ENCODE results near the gene ATG2B.
"Not testable (repeated sequence)": the region's sequence is repeated elsewhere in the genome, so short reads cannot be mapped to it uniquely, and the experiment has no call there.

ATG2B gene

DNA sequence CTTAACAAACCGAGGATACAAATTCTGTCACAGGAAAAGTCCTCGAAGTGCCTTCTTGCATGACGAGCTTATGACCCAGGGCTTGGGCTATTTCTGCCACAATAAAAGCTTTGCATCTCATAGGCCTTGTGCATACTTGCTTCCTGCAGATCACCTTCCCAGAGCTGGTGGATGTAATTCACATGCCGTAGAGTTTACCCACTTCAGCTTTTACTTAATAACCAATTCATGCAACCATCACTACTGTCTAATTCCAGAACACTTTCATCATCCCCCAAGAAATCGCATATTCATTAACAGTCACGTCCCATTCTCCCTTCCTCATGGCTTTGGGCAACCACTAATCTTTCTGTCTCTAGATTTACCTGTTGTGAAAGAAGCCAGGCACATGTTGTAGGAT is 116.1 kb downstream of the ATG2B start:
- no peak for DNase-seq

DNA sequence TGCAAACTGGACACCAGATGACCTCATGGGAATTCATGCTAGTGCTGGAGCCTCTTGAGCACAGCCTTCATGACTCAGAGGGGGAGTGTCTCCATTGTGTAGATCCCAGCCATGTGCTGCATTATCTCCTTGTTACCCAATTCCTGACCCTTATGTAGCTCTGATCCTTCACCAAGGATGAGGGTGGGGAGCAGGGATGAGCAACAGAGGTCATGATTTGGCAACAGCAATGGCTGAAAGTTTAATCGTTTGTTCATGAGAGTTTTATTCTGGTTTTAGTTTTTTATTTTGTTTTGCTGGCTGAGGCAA is 116.6 kb downstream of the ATG2B start:
- DNase-seq, result no peak

DNA sequence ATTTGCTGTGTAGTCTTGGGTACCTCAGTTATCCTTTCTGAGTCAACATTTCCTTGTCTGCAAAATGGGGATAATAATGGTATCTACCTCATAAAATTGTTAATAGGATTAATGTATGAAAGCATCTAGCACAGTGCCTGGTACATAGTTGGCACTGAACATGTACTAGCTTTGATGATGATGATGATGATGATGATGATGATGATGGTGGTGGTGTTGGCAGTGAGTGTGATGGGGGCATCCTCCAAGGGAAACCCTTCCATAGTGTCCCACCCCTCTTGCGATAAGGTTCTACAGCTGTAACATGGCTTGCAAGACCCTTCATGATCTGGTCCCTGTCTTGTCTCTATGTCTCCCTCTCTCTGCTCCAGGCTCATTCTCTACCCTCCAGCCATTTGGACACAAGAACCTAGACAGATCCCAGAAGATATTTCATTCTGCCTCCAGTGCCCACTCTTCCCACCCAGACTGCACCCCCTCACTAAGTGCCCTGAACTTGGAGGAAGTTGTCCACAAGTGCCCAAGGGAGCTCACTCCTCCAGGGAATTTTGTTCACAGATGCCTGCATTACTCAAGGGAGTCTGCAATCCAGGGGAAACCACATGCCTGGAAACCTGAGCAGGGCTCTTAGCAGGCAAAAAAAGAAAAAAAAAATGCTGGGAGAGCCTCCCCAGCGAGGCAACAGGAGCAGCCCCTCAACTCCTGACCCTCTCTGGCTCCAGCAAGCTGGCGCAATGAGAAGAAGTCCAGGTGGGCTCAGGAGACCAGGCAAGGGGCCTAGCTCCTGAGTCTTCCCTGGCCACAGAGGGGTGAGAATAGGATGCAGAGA is 117.2 kb downstream of the ATG2B start:
- no peak for DNase-seq

DNA sequence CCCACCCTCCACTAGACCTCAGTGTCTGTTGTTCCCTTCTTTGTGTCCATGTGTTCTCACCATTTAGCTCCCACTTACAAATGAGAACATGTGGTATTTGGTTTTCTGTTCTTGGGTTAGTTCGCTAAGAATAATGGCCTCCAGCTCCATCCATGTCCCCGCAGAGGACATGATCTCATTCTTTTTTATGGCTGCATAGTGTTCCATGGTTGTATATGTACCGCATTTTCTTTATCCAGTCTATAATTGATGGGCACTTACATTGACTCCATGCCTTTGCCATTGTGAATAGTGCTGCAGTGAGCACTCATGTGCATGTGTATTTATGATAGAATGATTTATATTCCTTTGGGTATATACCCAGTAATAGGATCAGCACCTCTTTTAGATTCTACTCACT is 118.1 kb downstream of the ATG2B start:
- DNase-seq, result not testable (repeated sequence)

DNA sequence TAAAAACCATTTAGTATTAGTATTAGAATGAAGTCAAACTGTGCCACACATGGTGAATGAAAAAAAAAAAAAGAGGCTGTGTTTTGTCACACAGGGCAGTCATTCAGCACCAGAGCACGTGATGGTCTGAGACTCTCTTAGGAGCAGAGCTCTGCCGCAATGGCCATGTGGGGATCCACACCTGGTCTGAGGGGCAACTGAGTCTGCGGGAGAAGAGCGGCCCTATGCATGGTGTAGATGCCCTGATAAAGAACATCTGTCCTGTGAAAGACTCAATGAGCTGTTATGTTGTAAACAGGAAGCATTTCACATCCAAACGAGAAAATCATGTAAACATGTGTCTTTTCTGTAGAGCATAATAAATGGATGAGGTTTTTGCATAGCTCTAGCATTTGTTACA is 119.4 kb downstream of the ATG2B start:
- DNase-seq, result no peak

DNA sequence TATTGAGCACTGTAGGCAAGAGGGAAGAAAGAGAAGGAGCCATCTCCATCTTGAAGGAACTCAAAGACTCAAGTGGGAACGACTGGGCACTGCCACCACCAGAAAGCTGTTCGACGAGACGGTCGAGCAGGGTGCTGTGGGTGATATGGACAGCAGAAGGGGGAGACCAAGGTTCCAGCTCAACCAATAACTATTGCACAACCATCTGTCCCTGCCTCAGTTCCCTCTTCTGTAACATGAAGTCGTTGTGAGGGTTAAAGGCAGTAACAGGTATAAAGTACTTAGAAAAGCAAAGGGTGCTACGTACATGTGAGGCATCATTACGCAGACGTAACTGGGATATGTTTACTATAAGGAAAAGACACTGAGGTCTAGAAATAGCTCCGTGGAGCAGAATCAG is 121.0 kb downstream of the ATG2B start:
- no peak for DNase-seq

DNA sequence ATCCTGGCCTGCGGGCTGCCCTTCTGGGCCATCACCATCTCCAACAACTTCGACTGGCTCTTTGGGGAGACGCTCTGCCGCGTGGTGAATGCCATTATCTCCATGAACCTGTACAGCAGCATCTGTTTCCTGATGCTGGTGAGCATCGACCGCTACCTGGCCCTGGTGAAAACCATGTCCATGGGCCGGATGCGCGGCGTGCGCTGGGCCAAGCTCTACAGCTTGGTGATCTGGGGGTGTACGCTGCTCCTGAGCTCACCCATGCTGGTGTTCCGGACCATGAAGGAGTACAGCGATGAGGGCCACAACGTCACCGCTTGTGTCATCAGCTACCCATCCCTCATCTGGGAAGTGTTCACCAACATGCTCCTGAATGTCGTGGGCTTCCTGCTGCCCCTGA is 122.5 kb downstream of the ATG2B start:
- no peak for DNase-seq

DNA sequence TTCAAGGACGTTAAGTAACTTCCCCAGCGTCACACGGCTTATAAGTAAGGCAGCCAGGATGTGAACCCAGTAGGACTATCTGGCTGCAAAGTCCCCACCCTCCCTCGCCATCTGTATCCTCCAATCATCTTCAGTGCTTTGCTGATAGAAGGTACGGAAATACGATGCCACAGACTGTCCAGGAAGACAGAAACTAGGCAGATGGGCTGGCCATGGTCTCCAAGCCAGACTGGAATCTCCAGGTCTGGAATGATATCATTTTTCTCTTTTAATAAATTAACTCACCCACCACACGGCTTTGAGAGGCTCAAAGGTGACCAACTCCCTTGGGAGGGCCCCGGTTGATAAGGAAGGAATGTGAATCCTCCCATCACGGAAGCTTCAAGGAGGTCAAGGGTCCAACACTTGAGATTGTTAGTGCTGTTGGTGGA is 123.4 kb downstream of the ATG2B start:
- no peak for DNase-seq

DNA sequence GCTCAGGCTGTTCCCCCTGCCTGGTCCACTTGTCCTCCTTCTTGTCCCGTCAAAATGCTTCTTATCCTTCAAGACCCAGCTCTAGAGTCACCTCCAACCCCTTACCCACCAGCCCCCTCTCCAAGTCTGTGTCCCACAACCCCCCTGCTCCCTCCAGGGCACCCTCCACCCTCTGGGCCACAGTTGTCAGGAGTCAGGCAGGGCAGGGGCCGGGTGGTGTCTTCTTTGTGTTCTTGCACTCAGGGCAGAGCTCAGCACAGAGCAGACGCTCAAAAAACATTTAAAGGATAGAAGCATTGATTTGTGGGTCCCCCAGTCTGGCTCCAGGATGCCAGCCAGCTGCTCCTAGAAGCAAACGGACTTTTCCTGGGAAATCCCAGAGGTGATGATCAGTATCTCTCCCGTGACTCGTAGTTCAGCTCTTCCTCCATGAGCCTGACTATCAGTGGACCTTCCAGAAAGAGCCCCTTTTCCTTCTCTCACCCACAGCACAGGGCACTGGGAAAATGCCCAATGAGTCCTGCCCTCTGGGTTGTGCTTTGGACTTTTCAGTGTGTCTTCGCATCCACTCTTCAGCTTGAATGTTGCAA is 124.4 kb downstream of the ATG2B start:
- no peak for DNase-seq

DNA sequence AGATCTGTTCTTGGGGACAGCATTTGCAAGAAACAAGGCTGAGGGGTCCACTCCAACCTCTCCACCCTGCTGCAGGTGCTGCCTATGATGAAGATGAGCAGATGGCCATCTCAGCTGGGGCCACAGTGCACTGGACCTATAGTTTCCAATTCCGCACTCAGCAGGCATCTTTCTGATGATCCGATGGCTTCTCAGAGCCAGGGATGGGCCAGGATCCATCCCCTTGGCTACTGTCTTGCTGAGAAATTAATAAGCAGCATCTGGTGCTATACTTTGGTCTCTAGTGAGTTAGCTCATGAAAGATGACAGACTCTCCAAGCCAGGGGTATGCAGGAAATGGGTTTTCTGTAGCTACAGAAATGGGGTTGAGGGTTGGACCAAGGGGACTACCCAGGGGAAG is 125.5 kb downstream of the ATG2B start:
- DNase-seq, result no peak

DNA sequence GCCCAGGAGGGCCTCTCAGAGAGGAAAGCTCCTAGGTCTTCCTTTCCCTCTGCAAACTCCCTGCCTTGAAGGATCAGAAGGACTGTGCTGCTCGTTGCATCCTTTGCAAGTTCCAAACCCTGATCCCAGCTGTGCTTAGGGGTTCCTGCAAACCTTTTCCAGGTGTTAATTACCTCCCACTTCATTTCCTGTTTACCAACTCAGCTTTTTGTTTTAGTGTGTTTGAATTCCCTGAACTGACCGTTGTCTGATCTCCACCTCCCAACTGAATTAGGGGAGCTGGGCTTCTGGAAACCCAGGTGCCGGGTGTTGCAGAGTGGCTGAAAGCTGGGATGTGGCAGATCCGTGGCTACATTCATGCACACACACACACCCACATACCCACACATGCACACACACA is 127.7 kb downstream of the ATG2B start:
- no peak for DNase-seq

DNA sequence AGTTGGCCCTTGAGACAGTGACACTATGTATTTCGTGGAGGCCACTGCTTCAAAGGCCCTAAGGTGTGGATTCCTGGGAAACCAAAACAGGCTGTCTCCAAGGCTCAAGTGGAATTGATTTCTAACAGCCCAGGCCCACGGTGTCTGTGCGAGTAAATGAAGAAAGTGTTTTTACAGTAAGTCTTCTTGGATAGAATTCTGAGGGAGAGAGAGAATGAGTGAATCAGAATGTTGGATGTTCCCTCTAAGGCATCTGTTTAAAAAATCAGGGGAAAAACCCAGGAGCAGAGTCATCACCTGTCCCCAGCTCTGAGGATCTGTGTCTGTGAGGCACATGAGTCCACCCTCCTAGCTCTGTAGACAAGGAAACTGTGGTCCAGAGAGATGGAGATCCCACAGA is 129.5 kb downstream of the ATG2B start:
- DNase-seq, result no peak

DNA sequence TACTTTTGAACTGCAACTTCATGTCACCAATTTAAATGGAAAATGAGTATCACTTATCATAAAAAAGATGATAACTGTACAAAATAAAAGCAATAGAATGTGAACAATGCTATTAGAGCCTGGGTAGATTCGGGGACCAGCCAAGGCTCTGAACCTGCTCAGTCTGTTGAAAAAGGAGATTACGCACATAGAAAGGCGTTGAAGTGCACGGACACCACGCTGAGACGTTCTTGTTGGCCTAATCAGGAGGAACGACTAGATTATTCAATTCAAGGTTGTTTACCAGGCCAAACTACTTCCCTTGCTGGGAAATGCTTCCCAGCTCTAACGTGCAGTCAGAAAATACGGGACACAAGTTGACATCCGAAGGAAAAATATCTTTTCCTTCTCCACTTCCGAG is 130.6 kb downstream of the ATG2B start:
- DNase-seq, result no peak

DNA sequence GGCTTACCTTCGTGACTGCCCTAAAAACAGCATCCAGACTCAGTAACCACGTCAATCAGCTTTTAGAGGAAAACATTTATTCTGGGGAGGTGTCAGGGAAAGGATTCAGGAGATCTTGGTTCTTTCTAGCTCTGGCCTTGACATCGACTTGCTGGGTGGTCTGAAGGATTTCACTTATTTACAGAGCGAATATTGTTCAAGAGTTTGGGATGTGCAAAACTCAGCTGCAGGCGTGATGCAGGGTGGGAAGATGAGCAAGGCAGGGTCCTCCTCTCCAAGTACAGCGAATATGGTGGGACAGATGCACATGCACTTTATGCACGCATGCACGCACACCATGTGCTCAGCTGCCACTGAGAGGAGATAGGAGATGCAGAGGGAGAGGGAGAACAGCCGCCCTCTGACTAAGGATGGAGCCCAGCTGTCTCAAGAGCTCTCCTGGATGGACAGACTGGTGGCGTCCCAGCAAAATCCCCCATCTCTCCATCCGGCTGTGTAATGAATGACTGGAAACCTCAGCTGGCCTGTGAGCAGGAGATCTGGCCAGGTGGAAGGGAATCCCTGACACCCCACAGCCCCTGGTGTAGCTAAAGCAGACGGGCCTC is 131.5 kb downstream of the ATG2B start:
- no peak for DNase-seq

DNA sequence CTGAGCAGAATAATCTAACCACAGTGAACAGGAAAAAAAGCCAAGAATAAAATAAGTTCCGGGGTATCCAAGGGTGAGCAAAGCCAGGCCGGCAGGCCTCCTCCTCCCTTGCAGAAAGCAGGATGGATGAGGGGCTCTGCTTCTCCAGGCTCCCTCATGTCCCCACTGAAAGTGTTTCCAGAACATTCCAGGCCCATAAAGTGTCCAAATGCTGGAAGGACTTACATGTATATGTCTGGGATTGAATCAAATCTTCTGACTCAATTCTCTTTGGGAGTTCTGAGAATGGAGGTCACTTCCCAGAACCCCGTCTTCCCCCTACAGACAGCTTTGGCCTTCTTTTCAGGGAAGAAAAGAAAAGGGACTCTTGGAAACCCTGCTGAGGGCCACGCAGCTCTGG is 132.1 kb downstream of the ATG2B start:
- no peak for DNase-seq

DNA sequence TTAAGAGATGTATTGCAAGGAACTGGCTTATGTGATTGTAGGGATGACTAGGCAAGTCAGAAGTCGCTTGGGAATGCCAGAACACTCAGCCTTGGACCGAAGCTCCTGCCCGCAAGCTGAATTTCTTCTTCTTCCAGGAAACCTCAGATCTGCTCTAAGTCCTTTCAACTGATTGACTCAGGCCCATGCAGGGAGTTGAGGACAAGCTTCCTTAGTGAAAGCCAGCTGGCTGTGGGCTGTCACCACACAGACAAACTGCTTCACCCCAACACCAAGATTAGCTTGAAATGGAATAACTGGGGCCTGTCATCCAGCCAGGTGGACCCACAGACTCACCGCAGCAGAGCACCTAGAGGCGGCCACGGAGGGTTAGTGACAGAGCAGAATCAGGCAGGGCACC is 133.8 kb downstream of the ATG2B start:
- no peak for DNase-seq
